HepG2 (cell line): Measurements from ENCODE around the gene SALL4. TPM values are rescaled to one million over a fixed set of nuclear protein-coding genes. Genes with fewer than 3 reads are reported as not detected.

Experiments
- BRCA1 ChIP-seq: sonication (generic); formaldehyde crosslinking; IDR thresholded peaks from 2 replicates; pipeline ENCODE4 v1.4.0; 2020; ENCODE audit warnings: missing genetic modification reagents
- E2F1 ChIP-seq: sonication (generic); formaldehyde crosslinking; IDR thresholded peaks from 2 replicates; pipeline ENCODE4 v1.5.0; 2020; ENCODE audit warnings: missing genetic modification reagents
- FIP1L1 ChIP-seq: fragments of 200-400 bp; formaldehyde crosslinking; IDR thresholded peaks from 2 replicates; pipeline ENCODE4 v1.6.1; 2018; ENCODE audit warnings: low read depth, mild to moderate bottlenecking, low read length, moderate library complexity, borderline replicate concordance; ENCODE audit not compliant: insufficient read depth
- FOXO1 ChIP-seq: sonication (generic); formaldehyde crosslinking; IDR thresholded peaks from 2 replicates; pipeline ENCODE4 v1.4.0; 2020; ENCODE audit warnings: missing genetic modification reagents
- GABPA ChIP-seq, 2 experiments: IDR thresholded peaks; 2 replicates each; pipeline ENCODE4 v1.6.1; 2011 to 2016; ENCODE audit warnings: low read depth in 2 of 2, low read length in 1 of 2, missing biosample characterization in 1 of 2, missing genetic modification characterization in 1 of 2
- KDM5B ChIP-seq: sonication (generic); formaldehyde crosslinking; IDR thresholded peaks from 2 replicates; pipeline ENCODE4 v1.4.0; 2020; ENCODE audit warnings: missing genetic modification reagents, mild to moderate bottlenecking, borderline replicate concordance
- KDM6A ChIP-seq: IDR thresholded peaks from 2 replicates; pipeline ENCODE4 v1.6.1; 2016; ENCODE audit warnings: low read depth
- MAZ ChIP-seq, 2 experiments: sonication (generic) in 1 of 2; formaldehyde crosslinking in 1 of 2; IDR thresholded peaks; 2 replicates each; pipeline versions ENCODE4 v1.5.0 to v1.6.1; 2012 to 2020; ENCODE audit warnings: low read depth in 2 of 2, mild to moderate bottlenecking in 2 of 2, borderline replicate concordance in 1 of 2, improper control_type of control experiment in 1 of 2, low read length in 1 of 2, missing genetic modification reagents in 1 of 2, moderate library complexity in 1 of 2
- MLXIP ChIP-seq: sonication (generic); formaldehyde crosslinking; IDR thresholded peaks from 2 replicates; pipeline ENCODE4 v1.9.0; 2021; ENCODE audit warnings: missing genetic modification reagents, borderline replicate concordance
- RAD21 ChIP-seq: fragments of 450-650 bp; formaldehyde crosslinking; IDR thresholded peaks from 2 replicates; pipeline ENCODE4 v1.5.0; 2020; ENCODE audit warnings: mild to moderate bottlenecking
- ZFP41 ChIP-seq: sonication (generic); formaldehyde crosslinking; IDR thresholded peaks from 2 replicates; pipeline ENCODE4 v1.4.0; 2020; ENCODE audit warnings: mild to moderate bottlenecking, missing genetic modification reagents, borderline replicate concordance
- ZMYM3 ChIP-seq: sonication (generic); formaldehyde crosslinking; IDR thresholded peaks from 2 replicates; pipeline ENCODE4 v1.5.1; 2020; ENCODE audit warnings: mild to moderate bottlenecking, missing genetic modification reagents
- ZNF407 ChIP-seq: sonication (generic); formaldehyde crosslinking; IDR thresholded peaks from one replicate; pipeline ENCODE4 v1.5.1; 2020; ENCODE audit warnings: mild to moderate bottlenecking, missing genetic modification reagents; ENCODE audit errors: not compliant biosample characterization
- ZNF431 ChIP-seq: sonication (generic); formaldehyde crosslinking; IDR thresholded peaks from 2 replicates; pipeline ENCODE4 v1.9.0; 2022; ENCODE audit warnings: missing genetic modification reagents, low read depth, mild to moderate bottlenecking, borderline replicate concordance
- ZNF556 ChIP-seq: sonication (generic); formaldehyde crosslinking; IDR thresholded peaks from 2 replicates; pipeline ENCODE4 v1.4.0; 2020; ENCODE audit warnings: mild to moderate bottlenecking, missing genetic modification reagents, borderline replicate concordance
- polyA plus RNA-seq, 8 experiments: library from polyadenylated mRNA; depleted of rRNA in 3 of 8; stranded (reverse) in 7 of 8; unstranded in 1 of 8; fragments of >200 nt; fragmentation: Illumina TruSeq in 4 of 8; extraction: Trizol in 4 of 8; gene quantifications; 2 replicates each; pipeline versions ENCODE4 v1.2.1 to v1.2.3, GENCODE V29; 2011 to 2016; ENCODE audit warnings: low read depth in 4 of 8, missing spikeins in 1 of 8, mixed read lengths in 1 of 8; ENCODE audit not compliant: insufficient read depth in 1 of 8
- total RNA-seq, 5 experiments: library from RNA; depleted of rRNA; stranded (reverse); fragments of >200 nt; fragmentation: Illumina TruSeq; extraction: Trizol; gene quantifications; 2 replicates each; pipeline ENCODE4 v1.2.3, GENCODE V29; 2016; ENCODE audit warnings: low read depth in 1 of 5

SALL4 gene
- total and polyA plus RNA-seq, 2 of the 13 experiments (the other 11 are each of a cell fraction or from before 2014, with no cell fraction given): 0.33 to 1.8 TPM

- TF ChIP-seq MLXIP (CRISPR knock-in tag) (no peak), RAD21 (CRISPR knock-in tag) (no peak), ZMYM3 (CRISPR knock-in tag) (no peak), MAZ (IDR thresholded peaks at IDR 0.05; ENCODE audit: borderline replicate concordance, low read depth, low read length) (no peak), MAZ (CRISPR knock-in tag; IDR thresholded peaks at IDR 0.05; ENCODE audit: low read depth) (no peak), BRCA1 (CRISPR knock-in tag) (no peak), ZNF431 (CRISPR knock-in tag) (no peak), KDM5B (CRISPR knock-in tag) (no peak), ZFP41 (CRISPR knock-in tag) (no peak), ZNF556 (CRISPR knock-in tag) (no peak), FIP1L1 (no peak), FOXO1 (peak; percentile 27; the same call in 1 of the 2 replicates), E2F1 (no peak), ZNF407 (no peak), KDM6A (peak; percentile 39), GABPA (IDR thresholded peaks at IDR 0.05; ENCODE audit: low read depth, low read length) (no peak), GABPA (CRISPR knock-in tag; IDR thresholded peaks at IDR 0.05; ENCODE audit: low read depth) (0 out of 2 replicates have a peak, but pooled peaks have one; percentile 37)
These were observed 41.3 kb downstream of the SALL4 start (continued) for GRCh38 chr20:51760905-51761546.
